Osteocyte (in vitro differentiated cells): ENCODE measurements around the gene CIRBP. TPM values are rescaled to one million over a fixed set of nuclear protein-coding genes. Genes with fewer than 3 reads are reported as not detected.

Source experiments
- DNase-seq: peaks from one replicate; pipeline ENCODE4 v3.0.0; 2021; ENCODE audit warnings: mixed read lengths; ENCODE audit not compliant: unreplicated experiment; ENCODE audit errors: extremely low spot score
- H3K27ac Mint-ChIP-seq: one replicate; pipeline ENCODE4 v1.8.0; 2021; ENCODE audit warnings: mild to moderate bottlenecking, mixed read lengths; ENCODE audit not compliant: unreplicated experiment
- H3K27me3 Mint-ChIP-seq: one replicate; pipeline ENCODE4 v1.8.0; 2021; ENCODE audit warnings: mixed read lengths; ENCODE audit not compliant: unreplicated experiment
- H3K36me3 Mint-ChIP-seq: one replicate; pipeline ENCODE4 v1.8.0; 2021; ENCODE audit warnings: mixed read lengths; ENCODE audit not compliant: unreplicated experiment
- H3K4me1 Mint-ChIP-seq: one replicate; pipeline ENCODE4 v1.8.0; 2021; ENCODE audit warnings: mixed read lengths; ENCODE audit not compliant: unreplicated experiment
- H3K4me3 Mint-ChIP-seq: one replicate; pipeline ENCODE4 v1.8.0; 2021; ENCODE audit warnings: mild to moderate bottlenecking, moderate library complexity, mixed read lengths; ENCODE audit not compliant: unreplicated experiment
- H3K9me3 Mint-ChIP-seq: one replicate; pipeline ENCODE4 v1.8.0; 2021; ENCODE audit warnings: mixed read lengths; ENCODE audit not compliant: unreplicated experiment
- CTCF ChIP-seq: fragments of 200-600 bp; sonication (generic); IDR thresholded peaks from 2 replicates; pipeline ENCODE4 v1.5.0; 2021; ENCODE audit warnings: antibody characterized with exemption, mild to moderate bottlenecking, moderate library complexity
- total RNA-seq: library from RNA; stranded (reverse); gene quantifications from 2 replicates; pipeline ENCODE4 v1.2.1, GENCODE V29; 2021

The CIRBP gene
- total RNA-seq, 1 donor from 2014 or later = 408 TPM

GRCh38 chr19:1288226-1288612 lies 19.1 kb downstream of the CIRBP start:
- Mint-ChIP-seq H3K27ac (no peak overlapping the region), H3K4me3 (no peak overlapping the region), H3K27me3 (peaks cover 11% of the 10 kb centered on the region), H3K4me1 (peaks cover 10% of the 10 kb centered on the region), H3K9me3 (no peaks in the 10 kb centered on the region), H3K36me3 (no peaks in the 10 kb centered on the region)
- DNase-seq = no peak
- no peak for TF ChIP-seq CTCF

- DNase-seq = no peak
- Mint-ChIP-seq H3K4me1 (peaks cover 10% of the 10 kb centered on the region), H3K9me3 (no peaks in the 10 kb centered on the region), H3K36me3 (no peaks in the 10 kb centered on the region), H3K4me3 (no peak overlapping the region), H3K27ac (no peak overlapping the region), H3K27me3 (peaks cover 10% of the 10 kb centered on the region)
- TF ChIP-seq CTCF = no peak
Observed at GRCh38 chr19:1288833-1289685, 19.9 kb downstream of the CIRBP start.

GRCh38 chr19:1289686-1290025 lies 20.5 kb downstream of the CIRBP start:
- no peak for TF ChIP-seq CTCF
- Mint-ChIP-seq H3K36me3 (no peaks in the 10 kb centered on the region), H3K27ac (no peak overlapping the region), H3K9me3 (no peaks in the 10 kb centered on the region), H3K4me3 (no peak overlapping the region), H3K4me1 (peaks cover 8% of the 10 kb centered on the region), H3K27me3 (peaks cover 5% of the 10 kb centered on the region)
- no peak for DNase-seq

- no peaks in the 10 kb centered on the region for H3K36me3 Mint-ChIP-seq
- no peak for DNase-seq
- peaks cover 4% of the 10 kb centered on the region for H3K4me1 Mint-ChIP-seq
- H3K27ac Mint-ChIP-seq = no peak overlapping the region
- no peaks in the 10 kb centered on the region for H3K9me3 Mint-ChIP-seq
- TF ChIP-seq CTCF = no peak
- no peak overlapping the region for H3K4me3 Mint-ChIP-seq
- H3K27me3 Mint-ChIP-seq = peaks cover 2% of the 10 kb centered on the region
Observed at GRCh38 chr19:1290196-1290702, 21.1 kb downstream of the CIRBP start.

- Mint-ChIP-seq H3K27me3 (peaks cover 2% of the 10 kb centered on the region), H3K27ac (no peak overlapping the region), H3K4me3 (no peak overlapping the region), H3K9me3 (no peaks in the 10 kb centered on the region), H3K4me1 (peaks cover 4% of the 10 kb centered on the region), H3K36me3 (no peaks in the 10 kb centered on the region)
- no peak for DNase-seq
- no peak for TF ChIP-seq CTCF
Observed at GRCh38 chr19:1290703-1291651, 21.8 kb downstream of the CIRBP start.
